HG03025 (cell line): ENCODE results near the gene ZNF697.
"Not testable (repeated sequence)": the region's sequence is repeated elsewhere in the genome, so short reads cannot be mapped to it uniquely, and the experiment has no call there.

ENCODE experiments used
- ATAC-seq: cut with Tn5 transposase; IDR thresholded peaks from one replicate; pipeline ENCODE4 v1.9.1; 2021; ENCODE audit warnings: mild to moderate bottlenecking, moderate library complexity; ENCODE audit not compliant: unreplicated experiment, low FRiP score

ZNF697 gene

GRCh38 chr1:119605080-119605479 lies 43.0 kb downstream of the ZNF697 start:
- not testable (repeated sequence) for ATAC-seq

GRCh38 chr1:119603695-119604094 lies 44.4 kb downstream of the ZNF697 start:
- ATAC-seq = no peak

GRCh38 chr1:119603241-119603640 lies 44.8 kb downstream of the ZNF697 start:
- not testable (repeated sequence) for ATAC-seq

GRCh38 chr1:119602789-119603188 lies 45.3 kb downstream of the ZNF697 start:
- not testable (repeated sequence) for ATAC-seq

- ATAC-seq = no peak
Observed at GRCh38 chr1:119602169-119602568, 45.9 kb downstream of the ZNF697 start.

GRCh38 chr1:119600976-119601375 lies 47.1 kb downstream of the ZNF697 start:
- no peak for ATAC-seq

- ATAC-seq = no peak
Observed at GRCh38 chr1:119600561-119600960, 47.5 kb downstream of the ZNF697 start.

- ATAC-seq = no peak
Observed at GRCh38 chr1:119595606-119596005, 52.5 kb downstream of the ZNF697 start.

- ATAC-seq = no peak
Observed at GRCh38 chr1:119595168-119595567, 52.9 kb downstream of the ZNF697 start.

- ATAC-seq = no peak
Observed at GRCh38 chr1:119594376-119594775, 53.7 kb downstream of the ZNF697 start.

- no peak for ATAC-seq
Observed at GRCh38 chr1:119593805-119594204, 54.3 kb downstream of the ZNF697 start.

GRCh38 chr1:119590393-119590792 lies 57.7 kb downstream of the ZNF697 start:
- no peak for ATAC-seq

GRCh38 chr1:119588621-119589020 lies 59.4 kb downstream of the ZNF697 start:
- ATAC-seq = no peak

- no peak for ATAC-seq
Observed at GRCh38 chr1:119587341-119587740, 60.7 kb downstream of the ZNF697 start.

GRCh38 chr1:119585801-119586200 lies 62.3 kb downstream of the ZNF697 start:
- ATAC-seq = not testable (repeated sequence)

GRCh38 chr1:119582801-119583200 lies 65.3 kb downstream of the ZNF697 start:
- ATAC-seq = no peak

GRCh38 chr1:119581076-119581475 lies 67.0 kb downstream of the ZNF697 start:
- not testable (repeated sequence) for ATAC-seq

- no peak for ATAC-seq
Observed at GRCh38 chr1:119573886-119574285, 74.2 kb downstream of the ZNF697 start.

- ATAC-seq = not testable (repeated sequence)
Observed at GRCh38 chr1:119569930-119570622, 78.0 kb downstream of the ZNF697 start.
